NT2/D1 (cell line): ENCODE measurements around the gene PHF24.

ENCODE experiments used
- DNase-seq: peaks from one replicate; pipeline ENCODE4 v3.0.0-alpha.2; 2011; ENCODE audit warnings: low read depth, low spot score
- H3K27me3 ChIP-seq: 2 replicates; pipeline ENCODE4 v1.6.0; 2011; ENCODE audit warnings: mild to moderate bottlenecking; ENCODE audit not compliant: insufficient read length, insufficient read depth
- H3K36me3 ChIP-seq: 2 replicates; pipeline ENCODE4 v1.6.1; 2011; ENCODE audit warnings: mild to moderate bottlenecking, low read length, mixed read lengths; ENCODE audit not compliant: insufficient read depth, insufficient read length
- H3K4me1 ChIP-seq: 2 replicates; pipeline ENCODE4 v1.5.1; 2011; ENCODE audit not compliant: insufficient read depth, insufficient read length
- H3K4me3 ChIP-seq: 2 replicates; pipeline ENCODE4 v1.5.1; 2011; ENCODE audit warnings: low read depth; ENCODE audit not compliant: insufficient read length
- H3K9ac ChIP-seq: 2 replicates; pipeline ENCODE4 v1.6.0; 2011; ENCODE audit warnings: low read depth; ENCODE audit not compliant: insufficient read length
- H3K9me3 ChIP-seq: 2 replicates; pipeline ENCODE4 v1.5.1; 2011; ENCODE audit warnings: mild to moderate bottlenecking, low read length; ENCODE audit not compliant: insufficient read depth
- SUZ12 ChIP-seq: IDR thresholded peaks from 2 replicates; pipeline ENCODE4 v1.6.1; 2011; ENCODE audit not compliant: insufficient read length, insufficient read depth; ENCODE audit errors: extremely low read depth
- YY1 ChIP-seq: IDR thresholded peaks from 2 replicates; pipeline ENCODE4 v1.6.1; 2011; ENCODE audit not compliant: insufficient read length, insufficient read depth
- ZNF274 ChIP-seq: IDR thresholded peaks from 2 replicates; pipeline ENCODE4 v1.6.1; 2011; ENCODE audit warnings: mild to moderate bottlenecking, low read depth, low read length

Gene PHF24

DNA sequence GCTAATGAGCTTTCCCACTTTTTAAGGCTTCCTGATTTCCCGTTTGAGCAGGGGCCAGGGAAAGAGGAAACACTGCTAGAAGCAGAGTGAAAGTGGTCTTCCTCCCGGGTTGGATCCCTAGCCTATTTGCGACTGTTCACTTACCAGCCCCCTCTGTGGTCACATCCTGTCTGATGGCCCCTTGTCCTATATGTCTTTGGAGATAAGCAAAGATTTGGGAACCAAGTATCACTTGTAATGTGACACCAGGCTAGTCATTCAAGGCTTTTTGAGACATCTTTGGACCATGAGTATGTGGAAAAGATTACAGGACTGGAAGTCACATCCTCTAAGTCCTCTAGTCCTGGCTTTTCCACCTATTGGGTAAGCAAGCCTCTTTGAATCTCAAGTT is 37.6 kb downstream of the PHF24 start:
- DNase-seq = no peak
- peaks cover 34% of the 10 kb centered on the region for H3K4me1 ChIP-seq
- H3K9me3 ChIP-seq = no peaks in the 10 kb centered on the region
- H3K27me3 ChIP-seq = no peaks in the 10 kb centered on the region
- H3K9ac ChIP-seq = no peak overlapping the region
- peaks cover 70% of the 10 kb centered on the region for H3K36me3 ChIP-seq
- no peak for TF ChIP-seq ZNF274
- TF ChIP-seq SUZ12 = no peak
- TF ChIP-seq YY1 = no peak
- H3K4me3 ChIP-seq = no peak overlapping the region

DNA sequence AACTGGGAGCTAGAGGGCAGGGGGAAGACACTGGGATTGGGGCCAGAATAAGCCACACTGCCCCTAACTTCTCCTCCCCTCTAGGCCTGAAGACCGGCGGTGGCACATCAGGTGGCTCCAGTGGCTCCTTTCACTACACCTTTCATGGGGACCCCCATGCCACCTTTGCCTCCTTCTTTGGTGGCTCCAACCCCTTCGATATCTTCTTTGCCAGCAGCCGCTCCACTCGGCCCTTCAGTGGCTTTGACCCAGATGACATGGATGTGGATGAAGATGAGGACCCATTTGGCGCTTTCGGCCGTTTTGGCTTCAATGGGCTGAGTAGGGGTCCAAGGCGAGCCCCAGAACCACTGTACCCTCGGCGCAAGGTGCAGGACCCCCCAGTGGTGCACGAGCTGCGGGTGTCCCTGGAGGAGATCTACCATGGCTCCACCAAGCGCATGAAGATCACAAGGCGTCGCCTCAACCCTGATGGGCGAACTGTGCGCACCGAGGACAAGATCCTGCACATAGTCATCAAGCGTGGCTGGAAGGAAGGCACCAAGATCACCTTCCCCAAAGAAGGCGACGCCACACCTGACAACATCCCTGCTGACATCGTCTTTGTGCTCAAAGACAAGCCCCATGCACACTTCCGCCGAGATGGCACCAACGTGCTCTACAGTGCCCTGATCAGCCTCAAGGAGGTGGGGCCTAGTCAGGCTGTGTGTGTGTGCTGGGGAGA is 38.3 kb downstream of the PHF24 start:
- Histone ChIP-seq H3K9ac (no peak overlapping the region), H3K36me3 (peaks cover 63% of the 10 kb centered on the region), H3K4me1 (peaks cover 34% of the 10 kb centered on the region), H3K9me3 (no peaks in the 10 kb centered on the region), H3K27me3 (no peaks in the 10 kb centered on the region), H3K4me3 (no peak overlapping the region)
- TF ChIP-seq ZNF274 (no peak), SUZ12 (no peak), YY1 (no peak)
- DNase-seq = no peak

DNA sequence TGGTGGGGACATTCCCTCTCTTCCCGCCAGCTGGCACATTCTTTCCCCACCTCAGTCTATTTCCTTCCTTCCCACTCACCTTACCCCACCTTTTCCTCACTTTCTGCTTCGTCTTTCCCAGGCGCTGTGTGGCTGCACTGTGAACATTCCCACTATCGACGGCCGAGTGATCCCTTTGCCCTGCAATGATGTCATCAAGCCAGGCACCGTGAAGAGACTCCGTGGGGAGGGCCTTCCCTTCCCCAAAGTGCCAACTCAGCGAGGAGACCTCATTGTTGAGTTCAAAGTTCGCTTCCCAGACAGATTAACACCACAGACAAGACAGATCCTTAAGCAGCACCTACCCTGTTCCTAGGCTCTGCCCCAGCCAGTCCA is 38.8 kb downstream of the PHF24 start:
- no peak overlapping the region for H3K4me3 ChIP-seq
- H3K36me3 ChIP-seq = peaks cover 62% of the 10 kb centered on the region
- no peaks in the 10 kb centered on the region for H3K27me3 ChIP-seq
- DNase-seq = no peak
- peaks cover 31% of the 10 kb centered on the region for H3K4me1 ChIP-seq
- no peaks in the 10 kb centered on the region for H3K9me3 ChIP-seq
- H3K9ac ChIP-seq = no peak overlapping the region
- TF ChIP-seq SUZ12 = no peak
- TF ChIP-seq YY1 = no peak
- TF ChIP-seq ZNF274 = no peak

DNA sequence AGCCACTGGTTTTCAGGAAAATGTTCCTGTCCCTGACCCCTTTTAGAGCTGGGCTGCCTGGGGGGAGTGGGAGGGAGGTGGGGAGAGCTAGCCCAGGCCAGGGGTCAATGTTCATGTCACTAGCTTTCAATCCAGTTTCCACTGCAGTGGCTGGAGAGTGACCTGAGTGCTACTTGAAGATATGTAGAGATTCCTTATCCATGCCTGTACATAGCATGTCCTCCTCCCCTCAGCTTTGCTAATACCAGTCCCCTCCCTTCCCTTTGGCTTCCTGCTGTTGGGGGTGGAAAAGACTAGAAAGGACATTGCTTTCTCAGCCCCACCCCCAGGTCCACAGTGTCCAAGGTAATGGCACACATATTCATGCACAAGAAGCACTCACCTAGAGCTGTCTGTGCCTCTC is 39.3 kb downstream of the PHF24 start:
- Histone ChIP-seq H3K4me1 (peaks cover 30% of the 10 kb centered on the region), H3K9ac (no peak overlapping the region), H3K36me3 (peaks cover 62% of the 10 kb centered on the region), H3K27me3 (no peaks in the 10 kb centered on the region), H3K4me3 (no peak overlapping the region), H3K9me3 (no peaks in the 10 kb centered on the region)
- DNase-seq = no peak
- no peak for TF ChIP-seq SUZ12

DNA sequence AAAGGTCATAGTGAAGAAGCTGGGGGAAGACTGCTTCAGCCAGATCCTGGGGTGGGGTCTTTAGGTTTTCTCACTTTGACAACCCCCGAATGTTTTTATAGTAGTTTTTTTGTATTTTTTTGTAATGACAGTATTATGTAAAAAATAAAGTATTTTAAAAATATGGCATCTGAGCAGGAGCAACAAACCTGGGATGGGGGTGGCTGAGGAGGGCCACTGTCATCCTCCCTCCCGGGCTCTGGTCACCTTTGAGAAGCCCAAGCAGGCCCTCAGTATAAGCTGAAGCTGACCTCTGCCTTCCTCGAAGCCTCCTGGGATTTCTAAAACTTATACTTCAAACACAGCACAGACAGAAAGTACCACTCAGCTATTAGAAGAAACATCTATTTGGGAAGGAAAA is 40.2 kb downstream of the PHF24 start:
- no peaks in the 10 kb centered on the region for H3K9me3 ChIP-seq
- TF ChIP-seq YY1 (no peak), ZNF274 (no peak), SUZ12 (no peak)
- peaks cover 55% of the 10 kb centered on the region for H3K36me3 ChIP-seq
- peaks cover 22% of the 10 kb centered on the region for H3K4me1 ChIP-seq
- H3K27me3 ChIP-seq = no peaks in the 10 kb centered on the region
- no peak overlapping the region for H3K9ac ChIP-seq
- no peak for DNase-seq
- H3K4me3 ChIP-seq = no peak overlapping the region

DNA sequence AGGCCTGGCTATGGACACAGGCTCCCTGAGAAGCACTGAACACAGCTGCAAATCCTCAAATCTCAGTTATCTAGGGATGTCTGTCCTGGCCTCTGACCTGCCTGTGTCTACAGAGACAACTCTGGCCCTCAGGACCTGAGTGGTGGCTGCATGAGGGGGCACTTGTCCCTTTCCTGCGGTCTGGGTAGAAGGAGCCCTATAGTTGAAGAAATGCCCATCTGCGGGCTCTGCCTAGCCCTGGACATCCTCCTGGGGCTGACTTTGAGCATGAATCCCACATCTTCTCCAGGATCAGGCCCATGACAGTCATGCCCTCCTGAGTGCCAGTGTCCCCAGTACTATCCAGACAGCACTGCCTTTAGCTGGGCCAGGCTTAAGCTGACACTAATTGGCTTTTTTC is 41.5 kb downstream of the PHF24 start:
- TF ChIP-seq ZNF274 (no peak), SUZ12 (no peak), YY1 (no peak)
- no peak for DNase-seq
- peaks cover 15% of the 10 kb centered on the region for H3K4me1 ChIP-seq
- no peaks in the 10 kb centered on the region for H3K27me3 ChIP-seq
- no peak overlapping the region for H3K4me3 ChIP-seq
- H3K36me3 ChIP-seq = peaks cover 43% of the 10 kb centered on the region
- no peaks in the 10 kb centered on the region for H3K9me3 ChIP-seq
- no peak overlapping the region for H3K9ac ChIP-seq

DNA sequence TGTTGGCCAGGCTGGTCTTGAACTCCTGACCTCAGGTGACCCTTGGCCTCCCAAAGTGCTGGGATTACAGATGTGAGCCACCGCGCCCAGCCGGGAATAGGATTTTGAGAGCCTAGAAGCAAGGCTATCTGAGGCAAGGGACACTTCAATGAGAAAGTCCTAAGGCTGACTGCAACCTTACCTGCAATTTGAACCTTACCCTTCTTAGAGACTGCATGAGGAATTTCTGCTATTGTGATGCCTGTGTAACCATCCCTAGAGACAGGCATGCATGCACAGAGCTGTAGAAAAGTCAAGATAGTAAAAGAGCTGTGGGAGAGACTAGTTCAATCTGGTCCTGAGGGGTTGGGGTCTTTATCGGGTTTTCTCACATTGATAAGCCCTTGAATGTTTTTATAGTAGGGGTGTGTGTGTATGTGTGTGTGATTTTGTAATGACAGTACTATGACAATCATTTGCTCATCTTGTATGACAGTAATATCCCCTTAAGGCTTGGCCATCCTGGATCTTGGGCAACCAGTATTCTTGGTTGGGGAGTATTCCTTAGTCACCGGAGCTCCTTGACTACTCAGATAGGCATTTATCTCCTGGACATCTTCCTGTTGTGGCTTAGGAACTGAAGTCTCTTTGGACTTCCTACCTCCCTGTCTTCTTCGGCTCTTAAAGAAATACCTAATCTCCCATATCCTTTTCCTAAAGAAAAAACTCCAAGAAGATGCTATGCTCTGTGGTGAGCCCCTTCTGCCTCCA is 42.6 kb downstream of the PHF24 start:
- no peaks in the 10 kb centered on the region for H3K9me3 ChIP-seq
- H3K27me3 ChIP-seq = no peaks in the 10 kb centered on the region
- H3K4me1 ChIP-seq = peaks cover 8% of the 10 kb centered on the region
- peaks cover 32% of the 10 kb centered on the region for H3K36me3 ChIP-seq
- H3K9ac ChIP-seq = no peak overlapping the region
- TF ChIP-seq SUZ12 (no peak), ZNF274 (no peak), YY1 (no peak)
- H3K4me3 ChIP-seq = no peak overlapping the region
- no peak for DNase-seq
